Neuronal stem cell (in vitro differentiated cells): Measurements from ENCODE around the gene SULT1A4.
"Not testable (repeated sequence)": the region's sequence is repeated elsewhere in the genome, so short reads cannot be mapped to it uniquely, and the experiment has no call there.

ENCODE experiments used
- DNase-seq: peaks from one replicate; pipeline ENCODE4 v3.0.0-alpha.2; 2013; ENCODE audit warnings: low spot score
- H2AFZ ChIP-seq: one replicate; pipeline ENCODE4 v1.6.1; 2013; ENCODE audit warnings: mild to moderate bottlenecking, low read length, inconsistent platforms
- H2AK5ac ChIP-seq: 2 replicates; pipeline ENCODE4 v1.6.1; 2013; ENCODE audit warnings: low read depth, mild to moderate bottlenecking, inconsistent platforms, low read length, moderate library complexity, mixed read lengths
- H2BK120ac ChIP-seq: 2 replicates; pipeline ENCODE4 v1.6.1; 2013; ENCODE audit warnings: low read depth, mild to moderate bottlenecking, inconsistent platforms, low read length, moderate library complexity, mixed read lengths
- H2BK12ac ChIP-seq: one replicate; pipeline ENCODE4 v1.6.1; 2013; ENCODE audit warnings: low read length, inconsistent platforms
- H2BK15ac ChIP-seq: 2 replicates; pipeline ENCODE4 v1.6.1; 2013; ENCODE audit warnings: mild to moderate bottlenecking, low read length, inconsistent platforms, mixed read lengths
- H2BK5ac ChIP-seq: one replicate; pipeline ENCODE4 v1.6.1; 2013; ENCODE audit warnings: inconsistent platforms, mild to moderate bottlenecking, low read length, moderate library complexity
- H3K14ac ChIP-seq: one replicate; pipeline ENCODE4 v1.6.1; 2013; ENCODE audit warnings: low read length, inconsistent platforms
- H3K18ac ChIP-seq: 2 replicates; pipeline ENCODE4 v1.6.1; 2013; ENCODE audit warnings: low read length, inconsistent platforms
- H3K23ac ChIP-seq: 2 replicates; pipeline ENCODE4 v1.6.1; 2013; ENCODE audit warnings: low read depth, mild to moderate bottlenecking, mixed read lengths, low read length, inconsistent platforms; ENCODE audit not compliant: poor library complexity
- H3K27ac ChIP-seq: replicated peaks from 3 replicates; pipeline ENCODE4 v1.5.1; 2013; ENCODE audit warnings: low read length, inconsistent platforms
- H3K27me3 ChIP-seq, 3 experiments: 2 replicates each; pipeline ENCODE4 v1.6.1; 2013; ENCODE audit warnings: low read length in 3 of 3, mild to moderate bottlenecking in 2 of 3, inconsistent platforms in 1 of 3, low read depth in 1 of 3, mixed read lengths in 1 of 3, moderate library complexity in 1 of 3; ENCODE audit not compliant: control insufficient read depth in 3 of 3, insufficient read depth in 3 of 3
- H3K36me3 ChIP-seq, 2 donors: replicated peaks in 1 of 2; 2 replicates each; pipeline ENCODE4 v1.6.1; 2013; ENCODE audit warnings: low read length in 2 of 2; ENCODE audit not compliant: control insufficient read depth in 2 of 2, insufficient read depth in 2 of 2
- H3K4ac ChIP-seq: 2 replicates; pipeline ENCODE4 v1.6.1; 2013; ENCODE audit warnings: inconsistent platforms, mild to moderate bottlenecking, low read length, moderate library complexity
- H3K4me1 ChIP-seq, 2 donors: 1 replicate in 1 of 2; 2 replicates in 1 of 2; pipeline ENCODE4 v1.6.1; 2013; ENCODE audit warnings: low read length in 2 of 2, low read depth in 1 of 2; ENCODE audit not compliant: control insufficient read depth in 2 of 2, insufficient read depth in 1 of 2
- H3K4me2 ChIP-seq: one replicate; pipeline ENCODE4 v1.6.1; 2013; ENCODE audit warnings: mild to moderate bottlenecking, low read length, inconsistent platforms; ENCODE audit not compliant: insufficient read depth, poor library complexity, severe bottlenecking
- H3K4me3 ChIP-seq, 2 donors: 2 replicates each; pipeline ENCODE4 v1.5.1; 2013; ENCODE audit warnings: low read length in 2 of 2, mild to moderate bottlenecking in 2 of 2, inconsistent platforms in 1 of 2, moderate library complexity in 1 of 2
- H3K79me1 ChIP-seq: one replicate; pipeline ENCODE4 v1.6.1; 2013; ENCODE audit warnings: low read depth, mild to moderate bottlenecking, inconsistent platforms, low read length, moderate library complexity
- H3K9ac ChIP-seq: one replicate; pipeline ENCODE4 v1.6.1; 2013; ENCODE audit warnings: mild to moderate bottlenecking, low read depth, low read length, inconsistent platforms; ENCODE audit not compliant: poor library complexity
- H3K9me3 ChIP-seq, 2 donors: replicated peaks in 1 of 2; 2 replicates each; pipeline versions ENCODE3 to v1.6.1; 2013; ENCODE audit warnings: low read length in 2 of 2, mild to moderate bottlenecking in 2 of 2, inconsistent platforms in 1 of 2, low read depth in 1 of 2, mixed read lengths in 1 of 2, moderate library complexity in 1 of 2; ENCODE audit not compliant: control insufficient read depth in 2 of 2, insufficient read depth in 1 of 2
- H4K8ac ChIP-seq: one replicate; pipeline ENCODE4 v1.6.1; 2013; ENCODE audit warnings: low read depth, mild to moderate bottlenecking, inconsistent platforms, low read length, moderate library complexity
- H4K91ac ChIP-seq: one replicate; pipeline ENCODE4 v1.6.1; 2013; ENCODE audit warnings: low read length, low read depth, mild to moderate bottlenecking, inconsistent platforms; ENCODE audit not compliant: poor library complexity
- WGBS, 2 donors: extraction: QIAGEN DNeasy Blood & Tissue Kit; methylation state at CpG; one replicate each; pipeline ENCODE4 v1.1.7; 2013; ENCODE audit warnings: missing lambda C conversion rate in 2 of 2, mixed read lengths in 1 of 2; ENCODE audit not compliant: insufficient read length in 2 of 2, insufficient replicate concordance in 1 of 2; ENCODE audit errors: extremely low coverage in 2 of 2; 5-methylcytosine and 5-hydroxymethylcytosine counted together

SULT1A4 gene

GRCh38 chr16:29465985-29466824 is 6.5 kb downstream of the SULT1A4 start:
- H2BK15ac ChIP-seq, H3K4ac ChIP-seq, H3K27me3 ChIP-seq, H4K8ac ChIP-seq, H3K18ac ChIP-seq, H2BK5ac ChIP-seq, H3K23ac ChIP-seq, H3K27ac ChIP-seq, H3K14ac ChIP-seq, H3K36me3 ChIP-seq, H2BK120ac ChIP-seq, H3K4me2 ChIP-seq, H2AK5ac ChIP-seq, H2AFZ ChIP-seq, H3K79me1 ChIP-seq, H3K4me1 ChIP-seq, DNase-seq, H3K9ac ChIP-seq, H3K9me3 ChIP-seq, H3K4me3 ChIP-seq, H2BK12ac ChIP-seq, H4K91ac ChIP-seq: not testable (repeated sequence)
- WGBS, 2 donors: no CpG with 5 or more reads among the region's 57 CpGs

GRCh38 chr16:29466904-29467303 is 7.2 kb downstream of the SULT1A4 start:
- no CpG with 5 or more reads among the region's 33 CpGs for WGBS, 2 donors
- H3K23ac ChIP-seq, H3K4me3 ChIP-seq, H2BK15ac ChIP-seq, DNase-seq, H4K8ac ChIP-seq, H3K36me3 ChIP-seq, H3K4ac ChIP-seq, H3K9ac ChIP-seq, H2BK120ac ChIP-seq, H2AK5ac ChIP-seq, H2BK5ac ChIP-seq, H3K18ac ChIP-seq, H2BK12ac ChIP-seq, H3K4me2 ChIP-seq, H3K27ac ChIP-seq, H3K79me1 ChIP-seq, H3K4me1 ChIP-seq, H2AFZ ChIP-seq, H3K27me3 ChIP-seq, H3K9me3 ChIP-seq, H4K91ac ChIP-seq, H3K14ac ChIP-seq: not testable (repeated sequence)

GRCh38 chr16:29467654-29468366 is 8.1 kb downstream of the SULT1A4 start:
- H3K27ac ChIP-seq, H3K79me1 ChIP-seq, H2BK5ac ChIP-seq, H3K4me1 ChIP-seq, H2BK12ac ChIP-seq, H3K9ac ChIP-seq, H3K4me2 ChIP-seq, H2BK120ac ChIP-seq, H2BK15ac ChIP-seq, H3K4ac ChIP-seq, H3K23ac ChIP-seq, H3K36me3 ChIP-seq, H3K18ac ChIP-seq, H3K9me3 ChIP-seq, H2AFZ ChIP-seq, H3K14ac ChIP-seq, H4K8ac ChIP-seq, DNase-seq, H4K91ac ChIP-seq, H2AK5ac ChIP-seq, H3K4me3 ChIP-seq, H3K27me3 ChIP-seq: not testable (repeated sequence)
- no CpG with 5 or more reads among the region's 10 CpGs for WGBS, 2 donors

- not testable (repeated sequence) for H4K91ac ChIP-seq, H3K27me3 ChIP-seq, H3K9me3 ChIP-seq, H2BK5ac ChIP-seq, DNase-seq, H3K23ac ChIP-seq, H3K79me1 ChIP-seq, H3K4me2 ChIP-seq, H3K4ac ChIP-seq, H2BK15ac ChIP-seq, H2BK120ac ChIP-seq, H3K9ac ChIP-seq, H3K4me3 ChIP-seq, H3K18ac ChIP-seq, H4K8ac ChIP-seq, H3K27ac ChIP-seq, H3K4me1 ChIP-seq, H3K36me3 ChIP-seq, H2AK5ac ChIP-seq, H2BK12ac ChIP-seq, H2AFZ ChIP-seq, H3K14ac ChIP-seq
- WGBS, 2 donors: no CpG with 5 or more reads among the region's 6 CpGs
Measured at GRCh38 chr16:29469660-29470059, 9.9 kb downstream of the SULT1A4 start.
